Right lobe of liver (tissue), 4 donors: ENCODE results near the gene MATN1.

Experiments
- POLR2A ChIP-seq: fragments of 450-650 bp; IDR thresholded peaks from one replicate; pipeline ENCODE4 v1.6.1; 2017; ENCODE audit warnings: antibody characterized with exemption, mild to moderate bottlenecking
- TF ChIP-seq, protein P1 (sequence below), 4 donors: fragments of 200-600 bp in 3 of 4; fragments of 450-650 bp in 1 of 4; IDR thresholded peaks; one replicate each; pipeline versions ENCODE4 v1.5.1 to v1.8.0; 2016 to 2022; ENCODE audit warnings: antibody characterized with exemption in 4 of 4, mild to moderate bottlenecking in 2 of 4
- donor health status: DM: no; HTN: no; CAD: no.
- donor health status: DM: no; HTN: no; CAD: no.
- donor health status: DM: no; HTN: yes; CAD: no.

DNA sequence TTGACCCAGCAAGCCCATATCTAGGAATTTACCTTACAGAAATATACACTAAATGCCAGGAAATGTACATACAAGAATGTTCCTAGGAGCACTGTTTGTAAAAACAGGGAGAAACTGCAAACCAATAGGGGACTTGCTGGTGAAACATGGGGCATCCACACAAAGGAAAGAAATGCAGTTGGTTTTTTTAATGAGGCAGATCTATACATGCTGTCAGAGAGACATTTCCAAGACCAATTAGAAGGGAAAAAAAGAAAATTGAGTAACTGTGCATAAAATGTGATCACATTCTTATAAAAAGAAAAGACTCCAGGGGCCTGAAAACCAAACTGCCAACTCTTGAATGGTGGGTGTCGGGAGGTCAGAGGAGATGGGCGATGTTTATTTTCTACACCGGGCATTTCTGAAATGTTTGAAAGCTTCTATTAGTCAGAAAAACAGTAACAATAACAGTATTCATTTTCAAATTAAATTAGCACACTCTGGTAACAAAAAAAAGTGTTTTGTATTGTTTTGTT, 56.6 kb downstream of the MATN1 start:
- TF ChIP-seq, protein P1, sequence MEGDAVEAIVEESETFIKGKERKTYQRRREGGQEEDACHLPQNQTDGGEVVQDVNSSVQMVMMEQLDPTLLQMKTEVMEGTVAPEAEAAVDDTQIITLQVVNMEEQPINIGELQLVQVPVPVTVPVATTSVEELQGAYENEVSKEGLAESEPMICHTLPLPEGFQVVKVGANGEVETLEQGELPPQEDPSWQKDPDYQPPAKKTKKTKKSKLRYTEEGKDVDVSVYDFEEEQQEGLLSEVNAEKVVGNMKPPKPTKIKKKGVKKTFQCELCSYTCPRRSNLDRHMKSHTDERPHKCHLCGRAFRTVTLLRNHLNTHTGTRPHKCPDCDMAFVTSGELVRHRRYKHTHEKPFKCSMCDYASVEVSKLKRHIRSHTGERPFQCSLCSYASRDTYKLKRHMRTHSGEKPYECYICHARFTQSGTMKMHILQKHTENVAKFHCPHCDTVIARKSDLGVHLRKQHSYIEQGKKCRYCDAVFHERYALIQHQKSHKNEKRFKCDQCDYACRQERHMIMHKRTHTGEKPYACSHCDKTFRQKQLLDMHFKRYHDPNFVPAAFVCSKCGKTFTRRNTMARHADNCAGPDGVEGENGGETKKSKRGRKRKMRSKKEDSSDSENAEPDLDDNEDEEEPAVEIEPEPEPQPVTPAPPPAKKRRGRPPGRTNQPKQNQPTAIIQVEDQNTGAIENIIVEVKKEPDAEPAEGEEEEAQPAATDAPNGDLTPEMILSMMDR (IDR thresholded peaks at IDR 0.05): no peak
- TF ChIP-seq POLR2A: no peak
